H1 (cell line): ENCODE results near the gene BCLAF3. TPM values are rescaled to one million over a fixed set of nuclear protein-coding genes. Genes with fewer than 3 reads are reported as not detected.

Source experiments
- CBX5 ChIP-seq: fragments of 300-800, 300-1000 bp; sonication (generic); IDR thresholded peaks from 2 replicates; pipeline ENCODE4 v1.7.1; 2016; ENCODE audit warnings: antibody characterized with exemption, low read length, low read depth
- CHD2 ChIP-seq: IDR thresholded peaks from 2 replicates; pipeline ENCODE4 v1.6.1; 2012; ENCODE audit warnings: low read length, improper control_type of control experiment
- EP300 ChIP-seq, 2 experiments: IDR thresholded peaks; 1 replicate in 1 of 2; 2 replicates in 1 of 2; pipeline ENCODE4 v1.6.1; 2011 to 2012; ENCODE audit warnings: low read depth in 2 of 2, low read length in 2 of 2, mild to moderate bottlenecking in 2 of 2, borderline replicate concordance in 1 of 2, inconsistent platforms in 1 of 2, moderate library complexity in 1 of 2
- POLR2A ChIP-seq, 2 experiments: IDR thresholded peaks; 1 replicate in 1 of 2; 2 replicates in 1 of 2; pipeline ENCODE4 v1.6.1; 2011; ENCODE audit warnings: low read depth in 2 of 2, low read length in 2 of 2, mild to moderate bottlenecking in 2 of 2; ENCODE audit errors: control extremely low read depth in 1 of 2
- SP1 ChIP-seq: IDR thresholded peaks from 2 replicates; pipeline ENCODE4 v1.6.1; 2011; ENCODE audit warnings: low read depth, low read length
- polyA plus RNA-seq, 7 experiments: library from polyadenylated mRNA; depleted of rRNA in 3 of 7; stranded (reverse) in 5 of 7; unstranded in 2 of 7; fragments of >200 nt in 5 of 7; fragments of 200-250 nt in 2 of 7; gene quantifications; 1 replicate in 5 of 7; 2 replicates in 1 of 7; 4 replicates in 1 of 7; pipeline versions ENCODE4 v1.2.1 to v1.2.3, GENCODE V29; 2011 to 2013; ENCODE audit warnings: missing spikeins in 2 of 7, mixed read lengths in 2 of 7
- total RNA-seq: library from RNA; stranded (reverse); fragmentation: NEBNext Ultra II Directional; extraction: Animal tissue kit (Norgen Biotek cat#: 25700); gene quantifications from 2 replicates; pipeline ENCODE4 v1.2.1, GENCODE V29; 2021
- TF ChIP-seq, protein P1 (sequence below): fragments of 300-600 bp; sonication (generic); IDR thresholded peaks from 2 replicates; pipeline ENCODE4 v1.7.1; 2012; ENCODE audit warnings: low read length, moderate library complexity, mild to moderate bottlenecking, inconsistent platforms; ENCODE audit not compliant: insufficient replicate concordance

The BCLAF3 gene
- total and polyA plus RNA-seq, 2 of the 8 experiments (the other 6 are each of a cell fraction or from before 2014, with no cell fraction given) = 1.3 to 9.0 TPM

DNA sequence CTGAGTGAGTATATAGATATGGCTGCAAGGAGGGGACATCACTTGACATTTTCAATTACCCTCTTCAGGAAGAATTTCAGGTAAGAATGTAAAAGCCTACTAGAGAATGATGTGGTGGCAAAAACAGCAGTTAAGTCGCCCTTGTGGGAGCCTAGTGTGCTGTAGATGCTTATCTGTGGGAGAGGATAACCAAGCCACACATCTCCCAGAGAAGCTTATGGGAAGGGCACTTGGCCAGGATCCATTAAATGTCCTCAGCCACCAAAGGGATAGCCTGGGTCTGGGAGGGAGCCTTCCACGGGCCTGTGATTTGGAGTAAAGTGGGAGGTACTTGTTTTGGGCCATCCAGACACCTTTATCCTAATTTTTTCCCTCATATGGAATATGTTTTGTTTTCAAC lies 41.3 kb upstream of the BCLAF3 start (continued):
- TF ChIP-seq, protein P1, sequence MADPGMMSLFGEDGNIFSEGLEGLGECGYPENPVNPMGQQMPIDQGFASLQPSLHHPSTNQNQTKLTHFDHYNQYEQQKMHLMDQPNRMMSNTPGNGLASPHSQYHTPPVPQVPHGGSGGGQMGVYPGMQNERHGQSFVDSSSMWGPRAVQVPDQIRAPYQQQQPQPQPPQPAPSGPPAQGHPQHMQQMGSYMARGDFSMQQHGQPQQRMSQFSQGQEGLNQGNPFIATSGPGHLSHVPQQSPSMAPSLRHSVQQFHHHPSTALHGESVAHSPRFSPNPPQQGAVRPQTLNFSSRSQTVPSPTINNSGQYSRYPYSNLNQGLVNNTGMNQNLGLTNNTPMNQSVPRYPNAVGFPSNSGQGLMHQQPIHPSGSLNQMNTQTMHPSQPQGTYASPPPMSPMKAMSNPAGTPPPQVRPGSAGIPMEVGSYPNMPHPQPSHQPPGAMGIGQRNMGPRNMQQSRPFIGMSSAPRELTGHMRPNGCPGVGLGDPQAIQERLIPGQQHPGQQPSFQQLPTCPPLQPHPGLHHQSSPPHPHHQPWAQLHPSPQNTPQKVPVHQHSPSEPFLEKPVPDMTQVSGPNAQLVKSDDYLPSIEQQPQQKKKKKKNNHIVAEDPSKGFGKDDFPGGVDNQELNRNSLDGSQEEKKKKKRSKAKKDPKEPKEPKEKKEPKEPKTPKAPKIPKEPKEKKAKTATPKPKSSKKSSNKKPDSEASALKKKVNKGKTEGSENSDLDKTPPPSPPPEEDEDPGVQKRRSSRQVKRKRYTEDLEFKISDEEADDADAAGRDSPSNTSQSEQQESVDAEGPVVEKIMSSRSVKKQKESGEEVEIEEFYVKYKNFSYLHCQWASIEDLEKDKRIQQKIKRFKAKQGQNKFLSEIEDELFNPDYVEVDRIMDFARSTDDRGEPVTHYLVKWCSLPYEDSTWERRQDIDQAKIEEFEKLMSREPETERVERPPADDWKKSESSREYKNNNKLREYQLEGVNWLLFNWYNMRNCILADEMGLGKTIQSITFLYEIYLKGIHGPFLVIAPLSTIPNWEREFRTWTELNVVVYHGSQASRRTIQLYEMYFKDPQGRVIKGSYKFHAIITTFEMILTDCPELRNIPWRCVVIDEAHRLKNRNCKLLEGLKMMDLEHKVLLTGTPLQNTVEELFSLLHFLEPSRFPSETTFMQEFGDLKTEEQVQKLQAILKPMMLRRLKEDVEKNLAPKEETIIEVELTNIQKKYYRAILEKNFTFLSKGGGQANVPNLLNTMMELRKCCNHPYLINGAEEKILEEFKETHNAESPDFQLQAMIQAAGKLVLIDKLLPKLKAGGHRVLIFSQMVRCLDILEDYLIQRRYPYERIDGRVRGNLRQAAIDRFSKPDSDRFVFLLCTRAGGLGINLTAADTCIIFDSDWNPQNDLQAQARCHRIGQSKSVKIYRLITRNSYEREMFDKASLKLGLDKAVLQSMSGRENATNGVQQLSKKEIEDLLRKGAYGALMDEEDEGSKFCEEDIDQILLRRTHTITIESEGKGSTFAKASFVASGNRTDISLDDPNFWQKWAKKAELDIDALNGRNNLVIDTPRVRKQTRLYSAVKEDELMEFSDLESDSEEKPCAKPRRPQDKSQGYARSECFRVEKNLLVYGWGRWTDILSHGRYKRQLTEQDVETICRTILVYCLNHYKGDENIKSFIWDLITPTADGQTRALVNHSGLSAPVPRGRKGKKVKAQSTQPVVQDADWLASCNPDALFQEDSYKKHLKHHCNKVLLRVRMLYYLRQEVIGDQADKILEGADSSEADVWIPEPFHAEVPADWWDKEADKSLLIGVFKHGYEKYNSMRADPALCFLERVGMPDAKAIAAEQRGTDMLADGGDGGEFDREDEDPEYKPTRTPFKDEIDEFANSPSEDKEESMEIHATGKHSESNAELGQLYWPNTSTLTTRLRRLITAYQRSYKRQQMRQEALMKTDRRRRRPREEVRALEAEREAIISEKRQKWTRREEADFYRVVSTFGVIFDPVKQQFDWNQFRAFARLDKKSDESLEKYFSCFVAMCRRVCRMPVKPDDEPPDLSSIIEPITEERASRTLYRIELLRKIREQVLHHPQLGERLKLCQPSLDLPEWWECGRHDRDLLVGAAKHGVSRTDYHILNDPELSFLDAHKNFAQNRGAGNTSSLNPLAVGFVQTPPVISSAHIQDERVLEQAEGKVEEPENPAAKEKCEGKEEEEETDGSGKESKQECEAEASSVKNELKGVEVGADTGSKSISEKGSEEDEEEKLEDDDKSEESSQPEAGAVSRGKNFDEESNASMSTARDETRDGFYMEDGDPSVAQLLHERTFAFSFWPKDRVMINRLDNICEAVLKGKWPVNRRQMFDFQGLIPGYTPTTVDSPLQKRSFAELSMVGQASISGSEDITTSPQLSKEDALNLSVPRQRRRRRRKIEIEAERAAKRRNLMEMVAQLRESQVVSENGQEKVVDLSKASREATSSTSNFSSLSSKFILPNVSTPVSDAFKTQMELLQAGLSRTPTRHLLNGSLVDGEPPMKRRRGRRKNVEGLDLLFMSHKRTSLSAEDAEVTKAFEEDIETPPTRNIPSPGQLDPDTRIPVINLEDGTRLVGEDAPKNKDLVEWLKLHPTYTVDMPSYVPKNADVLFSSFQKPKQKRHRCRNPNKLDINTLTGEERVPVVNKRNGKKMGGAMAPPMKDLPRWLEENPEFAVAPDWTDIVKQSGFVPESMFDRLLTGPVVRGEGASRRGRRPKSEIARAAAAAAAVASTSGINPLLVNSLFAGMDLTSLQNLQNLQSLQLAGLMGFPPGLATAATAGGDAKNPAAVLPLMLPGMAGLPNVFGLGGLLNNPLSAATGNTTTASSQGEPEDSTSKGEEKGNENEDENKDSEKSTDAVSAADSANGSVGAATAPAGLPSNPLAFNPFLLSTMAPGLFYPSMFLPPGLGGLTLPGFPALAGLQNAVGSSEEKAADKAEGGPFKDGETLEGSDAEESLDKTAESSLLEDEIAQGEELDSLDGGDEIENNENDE = no peak
- no peak for TF ChIP-seq POLR2A (IDR thresholded peaks at IDR 0.05; ENCODE audit: control extremely low read depth in 1 of 2, low read depth in 2 of 2, low read length in 2 of 2)
- no peak for TF ChIP-seq EP300 (IDR thresholded peaks at IDR 0.05; ENCODE audit: borderline replicate concordance in 1 of 2, low read depth in 2 of 2, low read length in 2 of 2)
- TF ChIP-seq CBX5 = no peak
- no peak for TF ChIP-seq SP1
- no peak for TF ChIP-seq CHD2
